Activated T-helper 17 cell treated with anti-CD3 and anti-CD28 coated beads, Interleukin-2, amount 50 U/mL, for 72 hours (primary cell): ENCODE results near the gene SKOR1. TPM values are rescaled to one million over a fixed set of nuclear protein-coding genes. Genes with fewer than 3 reads are reported as not detected.

Source experiments
- ATAC-seq: fragments of 150-1000 bp; cut with Tn5 transposase; replicated peaks from 2 replicates; pipeline ENCODE4 v1.10.0; 2021; ENCODE audit warnings: mild to moderate bottlenecking, moderate library complexity
- H3K27ac Mint-ChIP-seq: one replicate; pipeline ENCODE4 v1.8.0; 2022; ENCODE audit warnings: mixed read lengths
- H3K27me3 Mint-ChIP-seq: one replicate; pipeline ENCODE4 v1.8.0; 2022; ENCODE audit warnings: mixed read lengths
- H3K36me3 Mint-ChIP-seq: one replicate; pipeline ENCODE4 v1.8.0; 2022; ENCODE audit warnings: low read depth, mild to moderate bottlenecking, mixed read lengths
- H3K4me1 Mint-ChIP-seq: one replicate; pipeline ENCODE4 v1.8.0; 2022; ENCODE audit warnings: mixed read lengths
- H3K4me3 Mint-ChIP-seq: one replicate; pipeline ENCODE4 v1.8.0; 2022; ENCODE audit warnings: mild to moderate bottlenecking, mixed read lengths
- H3K9me3 Mint-ChIP-seq: one replicate; pipeline ENCODE4 v1.8.0; 2022; ENCODE audit warnings: mixed read lengths
- total RNA-seq, 2 donors: library from RNA; stranded (reverse); gene quantifications; one replicate each; pipeline ENCODE4 v1.2.3, GENCODE V29; 2022

Gene SKOR1
- total RNA-seq, 2 donors from 2014 or later: 0.08 to 0.13 TPM

- no peak for ATAC-seq
- Mint-ChIP-seq H3K9me3 (no peaks in the 10 kb centered on the region), H3K27ac (no peak overlapping the region), H3K27me3 (peaks cover 59% of the 10 kb centered on the region), H3K36me3 (peaks cover 8% of the 10 kb centered on the region), H3K4me1 (peaks cover 31% of the 10 kb centered on the region), H3K4me3 (peak overlapping the region; percentile 37)
Measured at GRCh38 chr15:67829647-67830504, 4.6 kb downstream of the SKOR1 start.

- Mint-ChIP-seq H3K9me3 (no peaks in the 10 kb centered on the region), H3K36me3 (no peaks in the 10 kb centered on the region), H3K27ac (no peak overlapping the region), H3K27me3 (peaks cover 56% of the 10 kb centered on the region), H3K4me3 (no peak overlapping the region), H3K4me1 (peaks cover 24% of the 10 kb centered on the region)
- no peak for ATAC-seq
Measured at GRCh38 chr15:67831363-67831762, 6.1 kb downstream of the SKOR1 start.

GRCh38 chr15:67832031-67832551, 6.8 kb downstream of the SKOR1 start:
- Mint-ChIP-seq H3K27me3 (peaks cover 55% of the 10 kb centered on the region), H3K4me3 (no peak overlapping the region), H3K27ac (no peak overlapping the region), H3K36me3 (no peaks in the 10 kb centered on the region), H3K9me3 (no peaks in the 10 kb centered on the region), H3K4me1 (peaks cover 23% of the 10 kb centered on the region)
- ATAC-seq: no peak

- H3K36me3 Mint-ChIP-seq: no peaks in the 10 kb centered on the region
- no peaks in the 10 kb centered on the region for H3K9me3 Mint-ChIP-seq
- H3K4me3 Mint-ChIP-seq: peak overlapping the region; percentile 79
- ATAC-seq: no peak
- H3K27ac Mint-ChIP-seq: no peak overlapping the region
- peaks cover 54% of the 10 kb centered on the region for H3K27me3 Mint-ChIP-seq
- H3K4me1 Mint-ChIP-seq: peaks cover 23% of the 10 kb centered on the region
Measured at GRCh38 chr15:67832897-67833709, 7.8 kb downstream of the SKOR1 start.

GRCh38 chr15:67833710-67834511, 8.6 kb downstream of the SKOR1 start:
- peak overlapping the region; percentile 79 for H3K4me3 Mint-ChIP-seq
- no peaks in the 10 kb centered on the region for H3K9me3 Mint-ChIP-seq
- H3K27ac Mint-ChIP-seq: no peak overlapping the region
- H3K4me1 Mint-ChIP-seq: peaks cover 20% of the 10 kb centered on the region
- H3K36me3 Mint-ChIP-seq: no peaks in the 10 kb centered on the region
- ATAC-seq: peak; percentile 65
- peaks cover 50% of the 10 kb centered on the region for H3K27me3 Mint-ChIP-seq

GRCh38 chr15:67834581-67835296, 9.4 kb downstream of the SKOR1 start:
- H3K27ac Mint-ChIP-seq: no peak overlapping the region
- peak overlapping the region; percentile 79 for H3K4me3 Mint-ChIP-seq
- no peak for ATAC-seq
- H3K36me3 Mint-ChIP-seq: peaks cover 4% of the 10 kb centered on the region
- peaks cover 20% of the 10 kb centered on the region for H3K4me1 Mint-ChIP-seq
- peaks cover 45% of the 10 kb centered on the region for H3K27me3 Mint-ChIP-seq
- no peaks in the 10 kb centered on the region for H3K9me3 Mint-ChIP-seq

GRCh38 chr15:67835297-67836133, 10.2 kb downstream of the SKOR1 start:
- no peak for ATAC-seq

GRCh38 chr15:67836134-67836455, 10.8 kb downstream of the SKOR1 start:
- H3K4me3 Mint-ChIP-seq: peak overlapping the region; percentile 79
- peaks cover 28% of the 10 kb centered on the region for H3K4me1 Mint-ChIP-seq
- H3K27ac Mint-ChIP-seq: no peak overlapping the region
- H3K9me3 Mint-ChIP-seq: no peaks in the 10 kb centered on the region
- no peak for ATAC-seq
- peaks cover 11% of the 10 kb centered on the region for H3K36me3 Mint-ChIP-seq
- peaks cover 35% of the 10 kb centered on the region for H3K27me3 Mint-ChIP-seq

More at GRCh38 chr15:67835297-67836133, 10.2 kb downstream of the SKOR1 start:
- Mint-ChIP-seq H3K4me1 (peaks cover 24% of the 10 kb centered on the region), H3K36me3 (peaks cover 11% of the 10 kb centered on the region), H3K9me3 (no peaks in the 10 kb centered on the region), H3K4me3 (peak overlapping the region; percentile 79), H3K27ac (no peak overlapping the region), H3K27me3 (peaks cover 41% of the 10 kb centered on the region)

GRCh38 chr15:67836477-67836876, 11.2 kb downstream of the SKOR1 start:
- H3K9me3 Mint-ChIP-seq: no peaks in the 10 kb centered on the region
- no peak for ATAC-seq
- peaks cover 30% of the 10 kb centered on the region for H3K4me1 Mint-ChIP-seq
- peak overlapping the region; percentile 79 for H3K4me3 Mint-ChIP-seq
- no peak overlapping the region for H3K27ac Mint-ChIP-seq
- peaks cover 11% of the 10 kb centered on the region for H3K36me3 Mint-ChIP-seq
- peaks cover 31% of the 10 kb centered on the region for H3K27me3 Mint-ChIP-seq

GRCh38 chr15:67836955-67837354, 11.6 kb downstream of the SKOR1 start:
- H3K27ac Mint-ChIP-seq: no peak overlapping the region
- no peak overlapping the region for H3K4me3 Mint-ChIP-seq
- ATAC-seq: no peak
- H3K4me1 Mint-ChIP-seq: peaks cover 30% of the 10 kb centered on the region
- H3K27me3 Mint-ChIP-seq: peaks cover 27% of the 10 kb centered on the region
- H3K9me3 Mint-ChIP-seq: no peaks in the 10 kb centered on the region
- H3K36me3 Mint-ChIP-seq: peaks cover 11% of the 10 kb centered on the region

- H3K4me1 Mint-ChIP-seq: peaks cover 19% of the 10 kb centered on the region
Measured at GRCh38 chr15:67838789-67839332, 13.6 kb downstream of the SKOR1 start.

GRCh38 chr15:67839499-67839928, 14.2 kb downstream of the SKOR1 start:
- peak overlapping the region; percentile 100 for H3K27ac Mint-ChIP-seq
- peak overlapping the region; percentile 84 for H3K4me3 Mint-ChIP-seq
- peaks cover 4% of the 10 kb centered on the region for H3K27me3 Mint-ChIP-seq
- no peaks in the 10 kb centered on the region for H3K9me3 Mint-ChIP-seq
- H3K36me3 Mint-ChIP-seq: peaks cover 11% of the 10 kb centered on the region
- H3K4me1 Mint-ChIP-seq: peaks cover 15% of the 10 kb centered on the region
- ATAC-seq: peak; percentile 46

More at GRCh38 chr15:67838789-67839332, 13.6 kb downstream of the SKOR1 start:
- no peak for ATAC-seq
- Mint-ChIP-seq H3K36me3 (peaks cover 11% of the 10 kb centered on the region), H3K27me3 (peaks cover 10% of the 10 kb centered on the region), H3K27ac (peak overlapping the region; percentile 100), H3K4me3 (peak overlapping the region; percentile 84), H3K9me3 (no peaks in the 10 kb centered on the region)
